IgD-negative memory B cell (primary cell): ENCODE results near the gene CCT8. TPM values are rescaled to one million over a fixed set of nuclear protein-coding genes. Genes with fewer than 3 reads are reported as not detected.
A peak's percentile ranks its signal among the peaks of the same experiment; 100 is the strongest.

Source experiments
- H3K27ac Mint-ChIP-seq, 3 donors: one replicate each; pipeline ENCODE4 v1.8.0; 2020 to 2022; ENCODE audit warnings: mild to moderate bottlenecking in 3 of 3, mixed read lengths in 3 of 3, moderate library complexity in 1 of 3
- H3K27me3 Mint-ChIP-seq: one replicate; pipeline ENCODE4 v1.8.0; 2021; ENCODE audit warnings: mixed read lengths
- H3K36me3 Mint-ChIP-seq: one replicate; pipeline ENCODE4 v1.8.0; 2020; ENCODE audit warnings: mild to moderate bottlenecking, mixed read lengths
- H3K4me1 Mint-ChIP-seq, 3 donors: one replicate each; pipeline ENCODE4 v1.8.0; 2020 to 2022; ENCODE audit warnings: mixed read lengths in 3 of 3, mild to moderate bottlenecking in 1 of 3
- H3K4me3 Mint-ChIP-seq, 4 donors: one replicate each; pipeline ENCODE4 v1.8.0; 2020 to 2022; ENCODE audit warnings: mild to moderate bottlenecking in 4 of 4, mixed read lengths in 4 of 4, moderate library complexity in 3 of 4
- H3K9me3 Mint-ChIP-seq, 3 donors: one replicate each; pipeline ENCODE4 v1.8.0; 2020 to 2021; ENCODE audit warnings: mixed read lengths in 3 of 3, mild to moderate bottlenecking in 1 of 3
- polyA plus RNA-seq: library from polyadenylated mRNA; unstranded; fragments of 300-500 nt; fragmentation: Illumina TruSeq; gene quantifications from one replicate; pipeline ENCODE4 v1.2.3, GENCODE V29; 2021

Gene CCT8
- polyA plus RNA-seq, 1 donor from 2014 or later, result 141 TPM

- no peaks in the 10 kb centered on the region for H3K27me3 Mint-ChIP-seq
- H3K9me3 Mint-ChIP-seq, result no peaks in the 10 kb centered on the region
- H3K36me3 Mint-ChIP-seq, result peaks cover 7% of the 10 kb centered on the region
- peaks cover 0 to 6% (median 3%) of the 10 kb centered on the region in 3 donors for H3K4me1 Mint-ChIP-seq
- no peak overlapping the region for H3K4me3 Mint-ChIP-seq
- no peak overlapping the region for H3K27ac Mint-ChIP-seq
These were observed 16.9 kb downstream of the CCT8 start for GRCh38 chr21:29056538-29057050.

- Mint-ChIP-seq H3K27me3 (no peaks in the 10 kb centered on the region), H3K27ac (no peak overlapping the region), H3K9me3 (no peaks in the 10 kb centered on the region), H3K4me3 (no peak overlapping the region), H3K4me1 (peaks cover 0 to 6% (median 3%) of the 10 kb centered on the region in 3 donors), H3K36me3 (peaks cover 7% of the 10 kb centered on the region)
These were observed 17.4 kb downstream of the CCT8 start for GRCh38 chr21:29056005-29056404.

- Mint-ChIP-seq H3K4me1 (peaks cover 0 to 6% (median 3%) of the 10 kb centered on the region in 3 donors), H3K27me3 (no peaks in the 10 kb centered on the region), H3K27ac (no peak overlapping the region), H3K9me3 (no peaks in the 10 kb centered on the region), H3K36me3 (peaks cover 7% of the 10 kb centered on the region), H3K4me3 (no peak overlapping the region)
These were observed 18.4 kb downstream of the CCT8 start for GRCh38 chr21:29055080-29055479.

- Mint-ChIP-seq H3K36me3 (peaks cover 9% of the 10 kb centered on the region), H3K4me3 (no peak overlapping the region), H3K9me3 (no peaks in the 10 kb centered on the region), H3K4me1 (peaks cover 0 to 6% (median 3%) of the 10 kb centered on the region in 3 donors), H3K27me3 (no peaks in the 10 kb centered on the region), H3K27ac (peak overlapping the region; percentile 54 to 73 (median 65))
These were observed 19.8 kb downstream of the CCT8 start for GRCh38 chr21:29053656-29054055.

GRCh38 chr21:29053011-29053553 lies 20.4 kb downstream of the CCT8 start:
- peak overlapping the region in 1 of 4 donors; percentile 35 for H3K4me3 Mint-ChIP-seq
- no peaks in the 10 kb centered on the region for H3K27me3 Mint-ChIP-seq
- H3K4me1 Mint-ChIP-seq, result peaks cover 0 to 6% (median 3%) of the 10 kb centered on the region in 3 donors
- H3K27ac Mint-ChIP-seq, result peak overlapping the region in 1 of 3 donors; percentile 65
- H3K36me3 Mint-ChIP-seq, result peaks cover 9% of the 10 kb centered on the region
- H3K9me3 Mint-ChIP-seq, result no peaks in the 10 kb centered on the region

GRCh38 chr21:29052224-29052623 lies 21.2 kb downstream of the CCT8 start:
- Mint-ChIP-seq H3K9me3 (no peaks in the 10 kb centered on the region), H3K36me3 (peaks cover 11% of the 10 kb centered on the region), H3K27me3 (no peaks in the 10 kb centered on the region)

GRCh38 chr21:29034678-29035077 lies 38.8 kb downstream of the CCT8 start:
- Mint-ChIP-seq H3K36me3 (peaks cover 2% of the 10 kb centered on the region), H3K27me3 (no peaks in the 10 kb centered on the region), H3K4me1 (peaks cover 5 to 9% (median 6%) of the 10 kb centered on the region in 3 donors), H3K9me3 (no peaks in the 10 kb centered on the region), H3K4me3 (no peak overlapping the region), H3K27ac (peak overlapping the region in 2 of 3 donors; percentile 5 to 69)

More at GRCh38 chr21:29052224-29052623, 21.2 kb downstream of the CCT8 start:
- Mint-ChIP-seq H3K27ac (no peak overlapping the region), H3K4me3 (no peak overlapping the region), H3K4me1 (peaks cover 0 to 6% (median 4%) of the 10 kb centered on the region in 3 donors)

GRCh38 chr21:29033871-29034270 lies 39.6 kb downstream of the CCT8 start:
- peaks cover 2% of the 10 kb centered on the region for H3K36me3 Mint-ChIP-seq
- no peak overlapping the region for H3K27ac Mint-ChIP-seq
- peaks cover 5 to 13% (median 6%) of the 10 kb centered on the region in 3 donors for H3K4me1 Mint-ChIP-seq
- H3K27me3 Mint-ChIP-seq, result no peaks in the 10 kb centered on the region
- H3K9me3 Mint-ChIP-seq, result no peaks in the 10 kb centered on the region
- no peak overlapping the region for H3K4me3 Mint-ChIP-seq

GRCh38 chr21:29033301-29033700 lies 40.1 kb downstream of the CCT8 start:
- H3K4me1 Mint-ChIP-seq, result peaks cover 5 to 13% (median 6%) of the 10 kb centered on the region in 3 donors
- H3K9me3 Mint-ChIP-seq, result no peaks in the 10 kb centered on the region
- H3K27me3 Mint-ChIP-seq, result no peaks in the 10 kb centered on the region
- H3K36me3 Mint-ChIP-seq, result peaks cover 2% of the 10 kb centered on the region
- H3K27ac Mint-ChIP-seq, result no peak overlapping the region
- H3K4me3 Mint-ChIP-seq, result no peak overlapping the region

GRCh38 chr21:29030909-29031308 lies 42.5 kb downstream of the CCT8 start:
- Mint-ChIP-seq H3K4me1 (peaks cover 10 to 23% (median 15%) of the 10 kb centered on the region in 3 donors), H3K27ac (no peak overlapping the region), H3K36me3 (peaks cover 2% of the 10 kb centered on the region), H3K4me3 (no peak overlapping the region), H3K27me3 (no peaks in the 10 kb centered on the region), H3K9me3 (no peaks in the 10 kb centered on the region)

GRCh38 chr21:29029524-29029923 lies 43.9 kb downstream of the CCT8 start:
- Mint-ChIP-seq H3K9me3 (no peaks in the 10 kb centered on the region), H3K36me3 (peaks cover 6% of the 10 kb centered on the region), H3K27ac (no peak overlapping the region), H3K4me1 (peaks cover 18 to 30% (median 29%) of the 10 kb centered on the region in 3 donors), H3K4me3 (no peak overlapping the region), H3K27me3 (no peaks in the 10 kb centered on the region)

GRCh38 chr21:29025328-29025713 lies 48.1 kb downstream of the CCT8 start:
- Mint-ChIP-seq H3K27me3 (no peaks in the 10 kb centered on the region), H3K4me1 (peaks cover 19 to 30% (median 29%) of the 10 kb centered on the region in 3 donors), H3K36me3 (peaks cover 3% of the 10 kb centered on the region), H3K27ac (peak overlapping the region; percentile 98 to 99 (median 99)), H3K9me3 (no peaks in the 10 kb centered on the region), H3K4me3 (peak overlapping the region; percentile 96 to 99 (median 96))

GRCh38 chr21:29024474-29025327 lies 48.7 kb downstream of the CCT8 start, which contains the start of gene USP16:
USP16 (plus strand) TSS chr21:29024668; CDS start chr21:29027914, 3,246 bp downstream.
- H3K27me3 Mint-ChIP-seq, result no peaks in the 10 kb centered on the region
- peaks cover 3% of the 10 kb centered on the region for H3K36me3 Mint-ChIP-seq
- no peaks in the 10 kb centered on the region for H3K9me3 Mint-ChIP-seq
- H3K4me3 Mint-ChIP-seq, result peak within 1 kb of the TSS; percentile 96 to 99 (median 96)
- H3K4me1 Mint-ChIP-seq, result peaks cover 22 to 34% (median 29%) of the 10 kb centered on the region in 3 donors
- peak within 1 kb of the TSS; percentile 98 to 99 (median 99) for H3K27ac Mint-ChIP-seq

GRCh38 chr21:29022166-29022565 lies 51.3 kb downstream of the CCT8 start:
- H3K36me3 Mint-ChIP-seq, result peaks cover 3% of the 10 kb centered on the region
- no peaks in the 10 kb centered on the region for H3K27me3 Mint-ChIP-seq
- H3K9me3 Mint-ChIP-seq, result no peaks in the 10 kb centered on the region
- peak overlapping the region in 2 of 3 donors; percentile 69 to 73 for H3K27ac Mint-ChIP-seq
- peak overlapping the region in 2 of 4 donors; percentile 17 to 96 for H3K4me3 Mint-ChIP-seq
- H3K4me1 Mint-ChIP-seq, result peaks cover 29 to 36% (median 36%) of the 10 kb centered on the region in 3 donors

- H3K4me1 Mint-ChIP-seq, result peaks cover 10 to 19% (median 12%) of the 10 kb centered on the region in 3 donors
- no peaks in the 10 kb centered on the region for H3K27me3 Mint-ChIP-seq
- no peaks in the 10 kb centered on the region for H3K9me3 Mint-ChIP-seq
- H3K36me3 Mint-ChIP-seq, result no peaks in the 10 kb centered on the region
- H3K4me3 Mint-ChIP-seq, result peak overlapping the region; percentile 83 to 97 (median 94)
- H3K27ac Mint-ChIP-seq, result peak overlapping the region; percentile 69 to 98 (median 98)
These were observed 54.9 kb downstream of the CCT8 start for GRCh38 chr21:29018540-29018939.
